Vagina (tissue), 2 donors: ENCODE measurements around the gene APOE. TPM values are rescaled to one million over a fixed set of nuclear protein-coding genes. Genes with fewer than 3 reads are reported as not detected.

ENCODE experiments used
- DNase-seq, 2 donors: peaks; one replicate each; pipeline ENCODE4 v3.0.0-alpha.2; 2017; ENCODE audit errors: extremely low spot score in 2 of 2
- H3K27ac ChIP-seq: fragments of 200-600 bp; sonication (generic); one replicate; pipeline ENCODE4 v1.5.1; 2019
- H3K27me3 ChIP-seq: fragments of 200-600 bp; sonication (generic); one replicate; pipeline ENCODE4 v1.5.1; 2019
- H3K36me3 ChIP-seq, 2 donors: fragments of 200-600 bp; sonication (generic); one replicate each; pipeline ENCODE4 v1.5.1; 2017 to 2019
- H3K4me1 ChIP-seq: fragments of 200-600 bp; sonication (generic); one replicate; pipeline ENCODE4 v1.5.1; 2019
- H3K4me3 ChIP-seq, 2 donors: fragments of 200-600 bp; sonication (generic); 1 replicate in 1 of 2; 2 replicates in 1 of 2; pipeline ENCODE4 v1.5.1; 2016 to 2019
- H3K9me3 ChIP-seq: fragments of 200-600 bp; sonication (generic); one replicate; pipeline ENCODE4 v1.5.1; 2019
- CTCF ChIP-seq, 3 experiments: fragments of 450-650 bp in 2 of 3; fragments of 200-600 bp in 1 of 3; sonication (generic) in 1 of 3; IDR thresholded peaks; one replicate each; pipeline ENCODE4 v1.5.1; 2017 to 2019; ENCODE audit warnings: antibody characterized with exemption in 3 of 3, mild to moderate bottlenecking in 2 of 3, moderate library complexity in 2 of 3
- POLR2A ChIP-seq, 2 donors: fragments of 450-650 bp; IDR thresholded peaks; one replicate each; pipeline ENCODE4 v1.6.1; 2017; ENCODE audit warnings: antibody characterized with exemption in 2 of 2, mild to moderate bottlenecking in 2 of 2, moderate library complexity in 2 of 2
- POLR2AphosphoS5 ChIP-seq, 2 donors: sonication (generic); formaldehyde crosslinking; IDR thresholded peaks; one replicate each; pipeline ENCODE4 v1.9.0; 2017; ENCODE audit warnings: antibody characterized with exemption in 2 of 2, mild to moderate bottlenecking in 2 of 2, low read depth in 1 of 2; ENCODE audit not compliant: insufficient read depth in 1 of 2
- intact Hi-C: fragments of 100-400 bp; cut with DNase I; formaldehyde crosslinking; loops from one replicate; pipeline ENCODE4 v1.15.1; 2023
- total RNA-seq: library from RNA; depleted of rRNA; stranded (reverse); fragments of >200 nt; gene quantifications from one replicate; pipeline ENCODE4 v1.2.3, GENCODE V29; 2016

Gene APOE
- total RNA-seq, 1 donor from 2014 or later, result 170 TPM

- intact Hi-C loops, result loop anchor here (5.0 kb wide), 2 partner anchors 202 to 287 kb away; partner anchors contain the start of genes BLOC1S3, PPP1R37 and TRAPPC6A
- Histone ChIP-seq H3K4me3 (peak overlapping the region; percentile 65 to 87), H3K27me3 (no peaks in the 10 kb centered on the region), H3K4me1 (peaks cover 29% of the 10 kb centered on the region), H3K9me3 (no peaks in the 10 kb centered on the region), H3K36me3 (peaks cover 0 to 35% of the 10 kb centered on the region in 2 donors), H3K27ac (peak overlapping the region; percentile 83)
- DNase-seq, result peak; percentile 100
- TF ChIP-seq POLR2AphosphoS5 (IDR thresholded peaks at IDR 0.05; ENCODE audit: insufficient read depth in 1 of 2, low read depth in 1 of 2) (peak; percentile 95 to 98), CTCF (IDR thresholded peaks at IDR 0.05) (no peak), POLR2A (IDR thresholded peaks at IDR 0.05) (peak in 1 of 2 donors; percentile 40)
Measured at GRCh38 chr19:44890366-44891015, 15.1 kb upstream of the APOE start.

GRCh38 chr19:44891016-44891882 lies 14.3 kb upstream of the APOE start, which contains the start of gene TOMM40:
Gene TOMM40, plus strand, starts transcription at chr19:44891254. Its CDS starts 162 bp downstream, at chr19:44891416.
- Histone ChIP-seq H3K36me3 (peaks cover 0 to 37% of the 10 kb centered on the region in 2 donors), H3K9me3 (no peaks in the 10 kb centered on the region), H3K4me1 (peaks cover 29% of the 10 kb centered on the region), H3K4me3 (peak within 1 kb of the TSS; percentile 87 to 90), H3K27me3 (no peaks in the 10 kb centered on the region), H3K27ac (peak within 1 kb of the TSS; percentile 83)
- TF ChIP-seq CTCF (IDR thresholded peaks at IDR 0.05), result no peak
- intact Hi-C loops, result loop anchor here (5.0 kb wide), 2 partner anchors 201 to 286 kb away; partner anchors contain the start of genes BLOC1S3, PPP1R37 and TRAPPC6A
- DNase-seq, result no peak

GRCh38 chr19:44892932-44893331 lies 12.7 kb upstream of the APOE start:
- Histone ChIP-seq H3K4me3 (no peak overlapping the region), H3K9me3 (no peaks in the 10 kb centered on the region), H3K27me3 (no peaks in the 10 kb centered on the region), H3K27ac (no peak overlapping the region), H3K36me3 (peaks cover 0 to 52% of the 10 kb centered on the region in 2 donors), H3K4me1 (peaks cover 29% of the 10 kb centered on the region)
- no peak for TF ChIP-seq POLR2AphosphoS5 (IDR thresholded peaks at IDR 0.05; ENCODE audit: insufficient read depth in 1 of 2, low read depth in 1 of 2)
- no peak for TF ChIP-seq CTCF (IDR thresholded peaks at IDR 0.05)
- TF ChIP-seq POLR2A (IDR thresholded peaks at IDR 0.05), result no peak
- intact Hi-C loops, result loop anchor here (5.0 kb wide), 2 partner anchors 199 to 284 kb away; partner anchors contain the start of genes BLOC1S3, PPP1R37 and TRAPPC6A
- no peak for DNase-seq

GRCh38 chr19:44893332-44894051 lies 12.1 kb upstream of the APOE start:
- no peak overlapping the region for H3K4me3 ChIP-seq
- intact Hi-C loops, result loop anchor here (5.0 kb wide), 2 partner anchors 199 to 284 kb away; partner anchors contain the start of genes BLOC1S3, PPP1R37 and TRAPPC6A
- no peaks in the 10 kb centered on the region for H3K9me3 ChIP-seq
- H3K36me3 ChIP-seq, result peaks cover 0 to 54% of the 10 kb centered on the region in 2 donors
- no peaks in the 10 kb centered on the region for H3K27me3 ChIP-seq
- no peak for TF ChIP-seq CTCF (IDR thresholded peaks at IDR 0.05)
- H3K4me1 ChIP-seq, result peaks cover 29% of the 10 kb centered on the region
- H3K27ac ChIP-seq, result no peak overlapping the region
- no peak for DNase-seq
